ENCODE measurements around the gene RPS21.
"Not testable (repeated sequence)": the region's sequence is repeated elsewhere in the genome, so short reads cannot be mapped to it uniquely, and the experiment has no call there.

The RPS21 gene

GRCh38 chr20:62366370-62367135, 20.4 kb upstream of the RPS21 start:
- peak; percentile 64 for DNase-seq

GRCh38 chr20:62367136-62367632, 19.7 kb upstream of the RPS21 start, which contains the start of gene LAMA5:
Gene LAMA5 (minus strand): TSS chr20:62367312. CDS start chr20:62367245, 67 bp downstream.
- peak; percentile 86 for DNase-seq

- peak; percentile 92 for DNase-seq
Observed at GRCh38 chr20:62367633-62368391, 19.1 kb upstream of the RPS21 start.

GRCh38 chr20:62368392-62368975, 18.4 kb upstream of the RPS21 start:
- peak; percentile 82 for DNase-seq

- peak; percentile 74 for DNase-seq
Observed at GRCh38 chr20:62368976-62369814, 17.7 kb upstream of the RPS21 start.

- no peak for DNase-seq
Observed at GRCh38 chr20:62369815-62370114, 17.1 kb upstream of the RPS21 start.

- DNase-seq, result peak; percentile 32
Observed at GRCh38 chr20:62370115-62370806, 16.6 kb upstream of the RPS21 start.

- DNase-seq, result no peak
Observed at GRCh38 chr20:62370807-62371587, 15.9 kb upstream of the RPS21 start.

- no peak for DNase-seq
Observed at GRCh38 chr20:62371588-62372041, 15.3 kb upstream of the RPS21 start.

- DNase-seq, result no peak
Observed at GRCh38 chr20:62372042-62372993, 14.6 kb upstream of the RPS21 start.

- not testable (repeated sequence) for DNase-seq
Observed at GRCh38 chr20:62373631-62374179, 13.2 kb upstream of the RPS21 start.

- DNase-seq, result peak; percentile 74
Observed at GRCh38 chr20:62374331-62375152, 12.4 kb upstream of the RPS21 start.

- DNase-seq, result peak; percentile 44
Observed at GRCh38 chr20:62376112-62377063, 10.5 kb upstream of the RPS21 start.

GRCh38 chr20:62377064-62377461, 9.8 kb upstream of the RPS21 start:
- no peak for DNase-seq

- no peak for DNase-seq
Observed at GRCh38 chr20:62377615-62378178, 9.2 kb upstream of the RPS21 start.

- no peak for DNase-seq
Observed at GRCh38 chr20:62378215-62378614, 8.7 kb upstream of the RPS21 start.

GRCh38 chr20:62381202-62381797, 5.6 kb upstream of the RPS21 start:
- DNase-seq, result peak; percentile 89
